Measurements from ENCODE around the gene GEN1. TPM values are rescaled to one million over a fixed set of nuclear protein-coding genes. Genes with fewer than 3 reads are reported as not detected.

Gene GEN1
- total and polyA plus RNA-seq, 4 donors, result 1.2 to 12.7 (median 7.8) TPM

- no peak overlapping the region for H3K4me3 ChIP-seq (ENCODE audit: low read depth in 1 of 3, low read length in 3 of 3)
- no peak overlapping the region for H3K9ac ChIP-seq (ENCODE audit: low read depth in 1 of 2, low read length in 2 of 2)
- H3K9me3 ChIP-seq (ENCODE audit: control insufficient read depth in 4 of 4, low read length in 3 of 4), result no peaks in the 10 kb centered on the region
- H3K36me3 ChIP-seq (ENCODE audit: control insufficient read depth in 4 of 4, insufficient read depth in 3 of 4, low read depth in 1 of 4, low read length in 3 of 4), result peaks cover 3 to 38% (median 26%) of the 10 kb centered on the region in 4 donors
- TF ChIP-seq HNF4A (conservative IDR thresholded peaks at IDR 0.05) (no peak), FOXA1 (IDR thresholded peaks at IDR 0.05) (no peak), YY1 (IDR thresholded peaks at IDR 0.05) (no peak), RAD21 (IDR thresholded peaks at IDR 0.05) (no peak), CTCF (IDR thresholded peaks at IDR 0.05; ENCODE audit: low read depth, low read length, missing input control) (no peak), TAF1 (conservative IDR thresholded peaks at IDR 0.05) (no peak), REST (IDR thresholded peaks at IDR 0.05) (no peak), GABPA (IDR thresholded peaks at IDR 0.05 in 1 of 2, conservative IDR thresholded peaks at IDR 0.05 in 1 of 2) (no peak), ZBTB33 (IDR thresholded peaks at IDR 0.05) (no peak), MAX (IDR thresholded peaks at IDR 0.05) (no peak), HNF4G (IDR thresholded peaks at IDR 0.05) (no peak), RXRA (IDR thresholded peaks at IDR 0.05) (no peak), EGR1 (IDR thresholded peaks at IDR 0.05; ENCODE audit: low read depth in 2 of 2) (no peak), FOXA2 (IDR thresholded peaks at IDR 0.05) (no peak), JUND (IDR thresholded peaks at IDR 0.05) (no peak), NR2F2 (IDR thresholded peaks at IDR 0.05) (no peak), SP1 (IDR thresholded peaks at IDR 0.05) (no peak), ATF3 (IDR thresholded peaks at IDR 0.05) (no peak)
- no peak for DNase-seq (ENCODE audit: low spot score)
- 92% methylated on average over 4 of the region's 4 CpGs for WGBS
- H3K27me3 ChIP-seq (ENCODE audit: control insufficient read depth in 4 of 4, insufficient read depth in 4 of 4, low read length in 3 of 4), result no peaks in the 10 kb centered on the region
- no peak overlapping the region for H3K27ac ChIP-seq (ENCODE audit: low read depth in 1 of 2, low read length in 2 of 2)
- H3K4me1 ChIP-seq (ENCODE audit: control insufficient read depth in 4 of 4, insufficient read depth in 4 of 4, low read length in 3 of 4), result no peaks in the 10 kb centered on the region
Observed at GRCh38 chr2:17706845-17707244, 47.1 kb upstream of the GEN1 start.
